Endodermal cell (in vitro differentiated cells): Measurements from ENCODE around the gene ATF7IP. TPM values are rescaled to one million over a fixed set of nuclear protein-coding genes. Genes with fewer than 3 reads are reported as not detected.

ENCODE experiments used
- DNase-seq: peaks from one replicate; pipeline ENCODE4 v3.0.0-alpha.2; 2017
- H3K27ac ChIP-seq: 2 replicates; pipeline ENCODE4 v1.5.1; 2013; ENCODE audit warnings: mild to moderate bottlenecking, low read depth, low read length, moderate library complexity
- H3K27me3 ChIP-seq: 2 replicates; pipeline ENCODE4 v1.6.1; 2013; ENCODE audit warnings: mild to moderate bottlenecking, low read length, moderate library complexity; ENCODE audit not compliant: insufficient read depth, control insufficient read depth, poor library complexity, severe bottlenecking
- H3K36me3 ChIP-seq: 2 replicates; pipeline ENCODE4 v1.7.0; 2013; ENCODE audit warnings: mild to moderate bottlenecking, low read length, moderate library complexity; ENCODE audit not compliant: control insufficient read depth, insufficient read depth
- H3K4me1 ChIP-seq: one replicate; pipeline ENCODE4 v1.7.0; 2013; ENCODE audit warnings: low read length; ENCODE audit not compliant: control insufficient read depth, insufficient read depth
- H3K4me3 ChIP-seq: 2 replicates; pipeline ENCODE4 v1.5.1; 2013; ENCODE audit warnings: mild to moderate bottlenecking, low read length, moderate library complexity
- H3K9ac ChIP-seq: 2 replicates; pipeline ENCODE4 v1.6.1; 2013; ENCODE audit warnings: mild to moderate bottlenecking, low read length, moderate library complexity; ENCODE audit not compliant: poor library complexity, severe bottlenecking; ENCODE audit errors: extremely low read depth
- H3K9me3 ChIP-seq: 2 replicates; pipeline ENCODE4 v1.6.1; 2013; ENCODE audit warnings: mild to moderate bottlenecking, low read length, moderate library complexity; ENCODE audit not compliant: control insufficient read depth
- H3K27ac Mint-ChIP-seq: 2 replicates; pipeline ENCODE4 v1.8.0; 2020; ENCODE audit warnings: mixed read lengths
- H3K27me3 Mint-ChIP-seq: 2 replicates; pipeline ENCODE4 v1.8.0; 2021; ENCODE audit warnings: mild to moderate bottlenecking, mixed read lengths; ENCODE audit not compliant: insufficient read depth
- H3K36me3 Mint-ChIP-seq: 2 replicates; pipeline ENCODE4 v1.8.0; 2020; ENCODE audit warnings: low read depth, mixed read lengths
- H3K4me1 Mint-ChIP-seq: 2 replicates; pipeline ENCODE4 v1.8.0; 2020; ENCODE audit warnings: mixed read lengths
- H3K4me3 Mint-ChIP-seq: 2 replicates; pipeline ENCODE4 v1.8.0; 2020; ENCODE audit warnings: mild to moderate bottlenecking, moderate library complexity, mixed read lengths
- H3K9me3 Mint-ChIP-seq: 2 replicates; pipeline ENCODE4 v1.8.0; 2020; ENCODE audit warnings: mild to moderate bottlenecking, mixed read lengths
- WGBS, 2 experiments: methylation state at CpG; one replicate each; pipeline versions ENCODE4 v1.1.5 to v1.1.7; 2013; ENCODE audit warnings: missing lambda C conversion rate in 2 of 2, mixed read lengths in 1 of 2; ENCODE audit not compliant: insufficient coverage in 1 of 2, insufficient read length in 1 of 2; 5-methylcytosine and 5-hydroxymethylcytosine counted together
- total RNA-seq, 2 donors: library from RNA; stranded (reverse); fragmentation: NEBNext Ultra II Directional in 1 of 2; extraction: Animal tissue kit (Norgen Biotek cat#: 25700) in 1 of 2; gene quantifications; 2 replicates in 1 of 2; 3 replicates in 1 of 2; pipeline ENCODE4 v1.2.1, GENCODE V29; 2021
- TF ChIP-seq, protein P1 (sequence below): fragments of 200-600 bp; sonication (generic); conservative IDR thresholded peaks from 2 replicates; pipeline ENCODE4 v1.5.0; 2021; ENCODE audit warnings: antibody characterized with exemption, mild to moderate bottlenecking

Gene ATF7IP
- total RNA-seq, 2 donors from 2014 or later: 174 to 222 TPM

DNA sequence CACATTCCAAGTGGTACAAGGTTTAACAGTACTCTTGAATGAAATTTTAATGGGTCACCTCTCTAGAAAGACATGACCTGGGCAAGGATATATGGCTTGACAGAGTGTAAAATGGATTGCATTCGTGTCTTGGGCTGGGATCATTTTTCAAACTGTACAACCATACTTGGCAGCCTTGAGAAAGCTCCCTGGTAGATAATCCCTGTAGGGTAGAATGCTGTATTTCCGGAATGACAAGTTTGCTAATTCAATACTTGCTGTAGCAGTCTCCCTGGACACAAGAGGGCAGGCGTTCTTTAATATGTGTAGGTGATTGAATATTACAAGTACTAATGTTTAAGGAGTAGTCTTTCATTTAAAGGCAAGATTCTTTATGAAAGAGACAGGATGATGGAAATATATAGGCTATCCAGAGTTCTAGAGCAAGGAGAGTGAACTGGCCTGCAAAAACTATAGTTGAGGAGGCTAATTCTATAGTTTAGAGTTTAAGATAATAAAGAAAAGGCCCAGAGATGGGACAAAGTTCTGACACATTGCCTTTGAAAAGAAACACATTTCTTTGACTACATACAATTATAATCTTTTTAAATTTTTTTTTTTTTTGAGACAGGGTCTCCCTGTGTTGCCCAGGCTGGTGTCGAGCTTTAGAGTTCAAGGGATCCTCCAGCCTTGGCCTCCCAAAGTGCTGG is 148.8 kb downstream of the ATF7IP start:
- no peaks in the 10 kb centered on the region for H3K27me3 Mint-ChIP-seq
- no peak overlapping the region for H3K27ac ChIP-seq

DNA sequence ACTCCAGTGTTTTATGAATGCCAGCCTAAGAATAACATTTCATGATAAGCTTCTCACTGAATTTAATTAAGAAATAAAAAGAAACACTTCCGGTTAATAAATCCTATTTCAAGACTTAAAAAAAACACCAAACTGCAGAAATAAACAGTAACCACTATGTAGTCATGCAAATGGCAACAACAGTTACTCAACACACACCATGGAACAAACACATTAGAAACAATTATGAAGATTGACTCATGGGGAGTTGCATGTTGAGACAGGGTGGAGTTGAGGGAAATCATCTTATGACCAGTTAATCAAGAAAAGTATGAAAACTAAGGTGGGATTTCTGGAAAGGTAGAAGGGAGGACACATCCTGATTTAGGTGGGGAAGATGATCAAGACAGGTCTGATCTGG is 149.5 kb downstream of the ATF7IP start:
- H3K36me3 ChIP-seq: no peaks in the 10 kb centered on the region
- no peaks in the 10 kb centered on the region for H3K9me3 ChIP-seq
- DNase-seq: no peak
- no peaks in the 10 kb centered on the region for H3K27me3 ChIP-seq
- no peaks in the 10 kb centered on the region for H3K9me3 Mint-ChIP-seq
- no peak overlapping the region for H3K27ac ChIP-seq
- H3K27ac Mint-ChIP-seq: no peak overlapping the region
- WGBS, 2 experiments: 91% methylated on average over 1 of the region's 1 CpG; no CpG with 5 or more reads in 1 of the 2 experiments
- H3K4me1 Mint-ChIP-seq: peaks cover 1% of the 10 kb centered on the region
- no peaks in the 10 kb centered on the region for H3K4me1 ChIP-seq
- H3K4me3 Mint-ChIP-seq: no peak overlapping the region
- H3K27me3 Mint-ChIP-seq: no peaks in the 10 kb centered on the region
- H3K36me3 Mint-ChIP-seq: peaks cover 16% of the 10 kb centered on the region
- no peak overlapping the region for H3K4me3 ChIP-seq
- H3K9ac ChIP-seq: no peak overlapping the region
- TF ChIP-seq, protein P1, sequence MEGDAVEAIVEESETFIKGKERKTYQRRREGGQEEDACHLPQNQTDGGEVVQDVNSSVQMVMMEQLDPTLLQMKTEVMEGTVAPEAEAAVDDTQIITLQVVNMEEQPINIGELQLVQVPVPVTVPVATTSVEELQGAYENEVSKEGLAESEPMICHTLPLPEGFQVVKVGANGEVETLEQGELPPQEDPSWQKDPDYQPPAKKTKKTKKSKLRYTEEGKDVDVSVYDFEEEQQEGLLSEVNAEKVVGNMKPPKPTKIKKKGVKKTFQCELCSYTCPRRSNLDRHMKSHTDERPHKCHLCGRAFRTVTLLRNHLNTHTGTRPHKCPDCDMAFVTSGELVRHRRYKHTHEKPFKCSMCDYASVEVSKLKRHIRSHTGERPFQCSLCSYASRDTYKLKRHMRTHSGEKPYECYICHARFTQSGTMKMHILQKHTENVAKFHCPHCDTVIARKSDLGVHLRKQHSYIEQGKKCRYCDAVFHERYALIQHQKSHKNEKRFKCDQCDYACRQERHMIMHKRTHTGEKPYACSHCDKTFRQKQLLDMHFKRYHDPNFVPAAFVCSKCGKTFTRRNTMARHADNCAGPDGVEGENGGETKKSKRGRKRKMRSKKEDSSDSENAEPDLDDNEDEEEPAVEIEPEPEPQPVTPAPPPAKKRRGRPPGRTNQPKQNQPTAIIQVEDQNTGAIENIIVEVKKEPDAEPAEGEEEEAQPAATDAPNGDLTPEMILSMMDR: no peak

More for the DNA sequence above, 148.8 kb downstream of the ATF7IP start:
- H3K4me3 ChIP-seq: no peak overlapping the region
- WGBS, 2 experiments: 83 to 88% methylated on average over 3 to 4 of the region's 4 CpGs
- H3K9ac ChIP-seq: no peak overlapping the region
- no peaks in the 10 kb centered on the region for H3K9me3 ChIP-seq
- peaks cover 1% of the 10 kb centered on the region for H3K4me1 Mint-ChIP-seq
- no peaks in the 10 kb centered on the region for H3K27me3 ChIP-seq
- DNase-seq: peak; percentile 66
- H3K4me1 ChIP-seq: no peaks in the 10 kb centered on the region
- H3K4me3 Mint-ChIP-seq: no peak overlapping the region
- no peaks in the 10 kb centered on the region for H3K9me3 Mint-ChIP-seq
- no peak overlapping the region for H3K27ac Mint-ChIP-seq
- H3K36me3 ChIP-seq: no peaks in the 10 kb centered on the region
- peaks cover 18% of the 10 kb centered on the region for H3K36me3 Mint-ChIP-seq
- TF ChIP-seq, protein P1: peak; percentile 77

DNA sequence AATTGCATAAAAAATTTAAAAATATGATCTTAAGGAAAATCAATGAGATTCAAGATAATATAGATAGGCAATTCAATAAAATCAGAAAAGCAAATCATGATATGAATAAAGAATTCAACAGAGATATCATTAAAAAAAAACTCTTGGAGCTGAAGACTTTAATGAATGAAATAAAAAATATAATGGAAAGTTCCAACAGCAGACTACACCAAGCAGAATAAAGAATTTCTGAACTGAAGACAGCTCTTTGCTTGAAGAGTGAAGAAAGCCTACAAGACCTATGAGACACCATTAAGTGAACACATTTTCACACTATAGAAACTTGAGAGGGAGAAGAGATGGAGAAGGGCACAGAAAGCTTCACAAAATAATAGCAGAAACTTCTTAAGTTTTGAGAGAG is 156.3 kb downstream of the ATF7IP start:
- Histone ChIP-seq H3K9ac (no peak overlapping the region), H3K9me3 (peaks cover 27% of the 10 kb centered on the region), H3K4me3 (no peak overlapping the region), H3K27me3 (no peaks in the 10 kb centered on the region), H3K27ac (no peak overlapping the region), H3K36me3 (no peaks in the 10 kb centered on the region), H3K4me1 (no peaks in the 10 kb centered on the region)
- no peak for DNase-seq
- no peak overlapping the region for H3K4me3 Mint-ChIP-seq
- peaks cover 35% of the 10 kb centered on the region for H3K36me3 Mint-ChIP-seq
- no peak overlapping the region for H3K27ac Mint-ChIP-seq
- peaks cover 36% of the 10 kb centered on the region for H3K9me3 Mint-ChIP-seq
- no peaks in the 10 kb centered on the region for H3K27me3 Mint-ChIP-seq
- TF ChIP-seq, protein P1: no peak
- H3K4me1 Mint-ChIP-seq: no peaks in the 10 kb centered on the region
